Inferior parietal cortex (tissue), 1 donor: ENCODE measurements around the gene PDE4D.
"Not testable (repeated sequence)": the region's sequence is repeated elsewhere in the genome, so short reads cannot be mapped to it uniquely, and the experiment has no call there.

Source experiments
- DNase-seq: peaks from one replicate; pipeline ENCODE4 v3.0.0-alpha.2; 2016; ENCODE audit errors: extremely low spot score

Gene PDE4D

GRCh38 chr5:59071755-59072549 is 821.6 kb downstream of the PDE4D start:
- no peak for DNase-seq

- DNase-seq = peak; percentile 50
These were observed 824.0 kb downstream of the PDE4D start for GRCh38 chr5:59069438-59070079.

GRCh38 chr5:59067956-59068656 is 825.4 kb downstream of the PDE4D start:
- no peak for DNase-seq

- no peak for DNase-seq
These were observed 827.0 kb downstream of the PDE4D start for GRCh38 chr5:59066367-59067163.

DNA sequence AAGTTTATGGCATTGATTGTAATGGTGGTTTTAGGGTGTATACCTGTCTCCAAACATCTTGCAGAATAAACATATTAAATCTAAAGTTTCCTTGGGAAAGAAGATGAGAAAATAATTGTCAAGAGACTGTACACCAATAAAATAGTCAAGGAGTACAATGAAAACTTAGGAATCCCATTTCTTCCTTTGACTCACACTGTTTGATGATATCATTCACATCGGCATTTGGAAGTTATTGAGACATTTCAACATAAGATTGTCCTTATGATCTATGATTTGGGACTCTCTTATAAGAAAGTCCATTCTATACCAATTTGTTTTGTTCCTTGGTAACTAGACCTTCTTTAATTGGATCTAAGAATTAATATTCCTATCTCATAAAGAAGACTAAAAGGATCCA is 828.0 kb downstream of the PDE4D start:
- DNase-seq = no peak

DNA sequence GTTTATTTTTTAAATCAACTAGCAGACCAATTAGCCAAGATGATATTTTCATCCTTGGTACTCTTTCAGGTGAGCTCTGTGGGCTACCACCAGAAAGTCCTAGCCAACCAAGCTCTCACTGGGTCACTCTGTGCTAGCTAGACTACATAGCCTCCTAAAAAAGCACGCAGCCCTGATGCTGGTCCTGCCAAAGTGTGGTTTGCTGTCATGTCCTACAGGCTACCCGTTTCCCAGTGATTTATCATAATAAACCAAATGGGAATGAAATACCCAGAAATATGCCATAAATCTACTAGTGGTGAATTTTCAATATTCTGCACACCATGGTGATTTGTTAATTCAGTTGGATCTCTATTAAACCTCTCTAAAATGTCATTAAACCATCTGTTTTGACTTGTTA is 829.2 kb downstream of the PDE4D start:
- DNase-seq = no peak

DNA sequence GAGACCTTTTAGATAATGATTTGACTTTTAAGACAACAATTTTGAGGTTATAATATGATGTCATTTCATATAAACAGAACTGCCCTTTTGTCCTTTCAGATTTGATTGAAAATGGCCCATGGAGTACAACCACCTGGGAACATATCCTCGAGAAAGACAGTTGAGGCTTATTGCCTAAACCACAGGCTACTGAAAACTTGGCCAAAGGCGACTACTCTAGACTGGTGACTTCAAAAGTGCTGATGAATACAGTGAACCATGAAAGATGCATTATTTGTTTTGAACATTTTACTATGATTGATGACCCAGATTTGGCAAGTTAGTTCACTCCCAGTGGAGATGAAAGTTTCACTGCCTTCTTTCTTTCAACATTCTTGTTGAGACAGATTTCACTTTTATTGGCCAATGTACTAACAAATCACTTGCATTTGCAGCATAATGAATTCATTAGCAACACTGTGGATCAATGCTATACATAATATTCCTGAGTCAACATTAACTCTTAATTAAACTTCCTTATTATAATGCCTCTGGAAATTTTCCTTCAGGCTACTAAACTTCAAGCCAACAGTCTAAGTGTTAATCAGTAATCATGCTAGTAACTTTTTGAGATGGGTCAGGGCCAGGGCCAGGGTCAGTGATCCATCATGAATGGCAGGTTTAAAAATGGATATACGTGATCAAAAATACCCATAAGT is 830.4 kb downstream of the PDE4D start:
- no peak for DNase-seq

GRCh38 chr5:59061377-59061776 is 832.1 kb downstream of the PDE4D start:
- no peak for DNase-seq

DNA sequence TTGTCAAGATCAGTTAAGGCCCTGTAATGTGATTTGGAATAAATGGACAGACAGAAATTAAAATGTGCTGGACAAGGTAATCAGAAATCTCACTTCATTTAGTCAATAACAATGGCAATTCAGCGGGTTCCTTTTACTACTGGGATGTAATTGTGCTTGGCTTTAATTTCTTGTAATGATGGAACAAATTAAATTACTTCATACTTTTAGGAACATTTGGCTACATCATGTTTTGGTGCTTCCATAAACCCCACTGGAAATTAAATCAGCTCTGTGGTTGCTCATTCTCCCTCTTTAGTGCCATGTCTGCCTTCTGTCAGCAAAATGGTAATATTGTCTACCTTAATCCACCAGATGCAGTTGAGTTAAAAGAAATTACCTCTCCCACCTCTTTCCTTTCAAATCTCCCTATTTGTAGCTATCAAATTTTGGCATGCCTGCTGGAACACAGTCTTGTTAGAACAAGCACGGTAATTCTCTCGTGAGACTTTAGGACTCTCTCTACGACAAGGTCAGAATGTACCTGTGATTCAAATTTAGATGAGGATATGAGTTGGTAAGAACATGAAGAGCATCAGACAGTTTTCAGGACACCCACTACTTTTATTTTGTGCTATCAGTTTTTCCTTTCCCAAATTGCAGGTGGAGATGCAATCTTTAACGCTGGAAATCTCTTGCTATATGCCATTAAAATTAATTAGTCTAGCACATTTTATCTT is 834.4 kb downstream of the PDE4D start:
- no peak for DNase-seq

GRCh38 chr5:59058237-59058636 is 835.3 kb downstream of the PDE4D start:
- DNase-seq = no peak

DNA sequence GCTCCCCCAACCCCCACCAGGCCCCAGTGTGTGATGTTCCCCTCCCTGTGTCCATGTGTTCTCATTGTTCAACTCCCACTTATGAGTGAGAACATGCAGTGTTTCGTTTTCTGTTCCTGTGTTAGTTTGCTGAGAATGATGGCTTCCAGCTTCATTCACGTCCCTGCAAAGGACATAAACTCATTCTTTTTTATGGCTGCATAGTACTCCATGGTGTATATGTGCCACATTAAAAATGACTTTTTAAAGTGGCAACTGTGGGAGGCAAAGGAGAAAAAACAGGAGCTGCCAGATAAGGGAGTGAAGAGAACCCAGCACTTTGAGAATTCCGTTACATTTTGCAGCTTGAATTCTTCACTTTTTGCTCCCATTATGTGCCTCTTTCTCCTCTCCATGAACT is 836.9 kb downstream of the PDE4D start:
- not testable (repeated sequence) for DNase-seq

GRCh38 chr5:59055745-59056448 is 837.6 kb downstream of the PDE4D start:
- no peak for DNase-seq

GRCh38 chr5:59054963-59055528 is 838.5 kb downstream of the PDE4D start:
- no peak for DNase-seq

- no peak for DNase-seq
These were observed 841.6 kb downstream of the PDE4D start for GRCh38 chr5:59051951-59052350.

GRCh38 chr5:59049095-59049494 is 844.4 kb downstream of the PDE4D start:
- DNase-seq = no peak

DNA sequence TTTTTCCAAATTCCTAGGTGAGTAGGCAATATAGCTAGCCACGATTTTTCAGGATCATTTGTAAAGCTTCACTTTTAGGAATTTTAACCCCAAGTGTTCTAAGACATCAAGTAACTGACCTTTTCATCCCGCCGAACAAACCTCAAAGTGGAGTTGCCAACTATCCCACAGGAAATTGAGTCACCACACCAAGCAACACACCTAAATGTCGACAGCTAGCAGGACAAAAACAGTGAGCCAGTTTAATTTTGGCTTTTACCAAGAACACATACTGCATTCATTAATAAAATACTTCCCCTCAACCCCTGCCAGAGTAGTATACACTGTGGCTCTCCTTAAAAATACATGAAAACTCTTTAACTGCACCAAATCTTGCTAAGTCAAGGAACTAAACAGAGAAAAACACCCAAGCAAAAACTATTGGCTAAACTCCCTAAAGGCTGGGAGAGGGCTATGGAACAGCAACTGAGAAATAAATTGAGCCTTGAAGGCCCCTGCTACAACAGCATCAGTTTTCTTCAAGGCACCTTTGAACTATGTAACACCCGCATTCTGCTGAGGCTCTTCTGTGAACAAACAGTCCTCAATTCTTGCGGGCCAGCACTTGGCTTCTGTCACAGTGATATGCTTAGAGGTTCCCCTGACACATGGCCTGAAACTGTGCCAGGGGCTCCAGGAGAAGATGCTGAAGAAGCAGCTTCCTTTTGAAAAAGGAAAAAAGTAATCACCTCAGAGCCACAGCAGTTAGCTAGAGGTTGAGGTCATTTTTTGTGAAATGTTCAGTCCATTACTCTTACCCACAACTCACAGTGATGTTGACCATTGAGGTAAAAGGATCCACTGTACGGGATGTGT is 851.1 kb downstream of the PDE4D start:
- DNase-seq = no peak

- no peak for DNase-seq
These were observed 852.2 kb downstream of the PDE4D start for GRCh38 chr5:59041355-59041754.

DNA sequence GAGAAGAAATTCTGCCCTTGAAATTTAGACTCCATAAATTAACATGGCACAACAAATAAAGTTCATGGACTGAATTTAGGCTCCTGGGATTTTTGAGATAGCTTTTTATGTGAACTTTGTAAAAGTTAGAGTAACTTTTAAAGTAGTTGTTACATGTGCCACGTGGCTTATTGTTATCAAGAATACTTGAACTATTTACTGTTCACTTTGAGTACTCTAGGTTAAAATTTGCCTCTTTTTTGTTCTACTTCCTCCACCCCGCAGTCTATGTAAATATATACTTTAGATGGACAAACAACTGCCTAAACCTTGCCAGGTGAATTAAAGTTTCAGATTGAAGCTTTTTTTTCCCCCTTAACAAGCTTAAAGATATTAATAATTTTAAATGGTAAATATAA is 852.7 kb downstream of the PDE4D start:
- DNase-seq = no peak
